NT2/D1 (cell line): Measurements from ENCODE around the gene FCN1.

ENCODE experiments used
- SUZ12 ChIP-seq: IDR thresholded peaks from 2 replicates; pipeline ENCODE4 v1.6.1; 2011; ENCODE audit not compliant: insufficient read length, insufficient read depth; ENCODE audit errors: extremely low read depth
- YY1 ChIP-seq: IDR thresholded peaks from 2 replicates; pipeline ENCODE4 v1.6.1; 2011; ENCODE audit not compliant: insufficient read length, insufficient read depth

DNA sequence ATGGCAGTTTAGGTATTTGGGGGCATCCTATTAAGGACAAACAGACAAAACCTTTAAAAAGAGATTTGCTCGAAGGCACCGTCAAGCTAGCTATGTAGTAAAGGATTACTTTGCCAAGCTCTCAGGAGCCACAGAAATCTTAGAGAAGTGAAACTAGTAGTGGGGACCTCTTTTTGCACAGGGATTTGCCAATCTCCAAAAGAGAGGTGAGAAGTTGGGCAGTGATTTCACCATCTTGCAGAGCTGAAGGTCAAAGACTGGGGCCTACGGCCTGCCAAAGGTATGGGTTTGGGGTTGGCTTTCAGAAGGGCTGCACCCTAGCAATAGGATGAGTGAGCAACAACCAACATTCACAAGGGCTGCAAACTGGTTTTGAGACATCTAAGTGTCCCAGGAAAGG is 1.6 kb upstream of the FCN1 start:
- TF ChIP-seq YY1 (no peak), SUZ12 (no peak)
